Smooth muscle cell of the brain vasculature (primary cell): ENCODE measurements around the gene IFNGR1.
A peak's percentile ranks its signal among the peaks of the same experiment; 100 is the strongest.
"Not testable (repeated sequence)": the region's sequence is repeated elsewhere in the genome, so short reads cannot be mapped to it uniquely, and the experiment has no call there.

Experiments
- DNase-seq: peaks from one replicate; pipeline ENCODE4 v3.0.0-alpha.2; 2012; ENCODE audit warnings: low read depth, low spot score

The IFNGR1 gene

GRCh38 chr6:137218917-137219663, at the start of gene IFNGR1:
TSS of gene IFNGR1 (minus strand) at chr6:137219385. CDS start at chr6:137219327, 58 bp downstream.
- DNase-seq = peak; percentile 83

GRCh38 chr6:137268911-137269310, 49.7 kb upstream of the IFNGR1 start:
- no peak for DNase-seq

- no peak for DNase-seq
Observed at GRCh38 chr6:137266309-137266586, 47.1 kb upstream of the IFNGR1 start.

- DNase-seq = no peak
Observed at GRCh38 chr6:137265561-137266308, 46.5 kb upstream of the IFNGR1 start.

GRCh38 chr6:137264311-137265075, 45.3 kb upstream of the IFNGR1 start:
- DNase-seq = no peak

- DNase-seq = no peak
Observed at GRCh38 chr6:137261761-137262160, 42.6 kb upstream of the IFNGR1 start.

GRCh38 chr6:137261361-137261760, 42.2 kb upstream of the IFNGR1 start:
- DNase-seq = no peak

- no peak for DNase-seq
Observed at GRCh38 chr6:137260217-137260616, 41.0 kb upstream of the IFNGR1 start.

GRCh38 chr6:137259349-137259748, 40.2 kb upstream of the IFNGR1 start:
- DNase-seq = no peak

- DNase-seq = no peak
Observed at GRCh38 chr6:137258170-137258569, 39.0 kb upstream of the IFNGR1 start.

GRCh38 chr6:137256350-137257103, 37.3 kb upstream of the IFNGR1 start:
- DNase-seq = no peak

GRCh38 chr6:137254966-137255365, 35.8 kb upstream of the IFNGR1 start:
- DNase-seq = no peak

GRCh38 chr6:137254430-137254829, 35.2 kb upstream of the IFNGR1 start:
- not testable (repeated sequence) for DNase-seq

- DNase-seq = no peak
Observed at GRCh38 chr6:137248702-137249101, 29.5 kb upstream of the IFNGR1 start.

- DNase-seq = no peak
Observed at GRCh38 chr6:137247724-137248123, 28.5 kb upstream of the IFNGR1 start.

GRCh38 chr6:137246791-137247202, 27.6 kb upstream of the IFNGR1 start:
- DNase-seq = no peak

GRCh38 chr6:137246164-137246563, 27.0 kb upstream of the IFNGR1 start:
- DNase-seq = no peak

- no peak for DNase-seq
Observed at GRCh38 chr6:137241481-137242038, 22.4 kb upstream of the IFNGR1 start.

- DNase-seq = no peak
Observed at GRCh38 chr6:137240168-137240567, 21.0 kb upstream of the IFNGR1 start.

GRCh38 chr6:137237413-137238170, 18.4 kb upstream of the IFNGR1 start:
- no peak for DNase-seq
